Erythroblast (primary cell): ENCODE results near the gene CLRN3.

Source experiments
- GATA1 ChIP-seq: IDR thresholded peaks from 2 replicates; pipeline ENCODE4 v1.6.1; 2011; ENCODE audit warnings: low read depth, mild to moderate bottlenecking, control low read depth, low read length, moderate library complexity
- POLR2A ChIP-seq: IDR thresholded peaks from 2 replicates; pipeline ENCODE4 v1.6.1; 2011; ENCODE audit warnings: mild to moderate bottlenecking, low read length

DNA sequence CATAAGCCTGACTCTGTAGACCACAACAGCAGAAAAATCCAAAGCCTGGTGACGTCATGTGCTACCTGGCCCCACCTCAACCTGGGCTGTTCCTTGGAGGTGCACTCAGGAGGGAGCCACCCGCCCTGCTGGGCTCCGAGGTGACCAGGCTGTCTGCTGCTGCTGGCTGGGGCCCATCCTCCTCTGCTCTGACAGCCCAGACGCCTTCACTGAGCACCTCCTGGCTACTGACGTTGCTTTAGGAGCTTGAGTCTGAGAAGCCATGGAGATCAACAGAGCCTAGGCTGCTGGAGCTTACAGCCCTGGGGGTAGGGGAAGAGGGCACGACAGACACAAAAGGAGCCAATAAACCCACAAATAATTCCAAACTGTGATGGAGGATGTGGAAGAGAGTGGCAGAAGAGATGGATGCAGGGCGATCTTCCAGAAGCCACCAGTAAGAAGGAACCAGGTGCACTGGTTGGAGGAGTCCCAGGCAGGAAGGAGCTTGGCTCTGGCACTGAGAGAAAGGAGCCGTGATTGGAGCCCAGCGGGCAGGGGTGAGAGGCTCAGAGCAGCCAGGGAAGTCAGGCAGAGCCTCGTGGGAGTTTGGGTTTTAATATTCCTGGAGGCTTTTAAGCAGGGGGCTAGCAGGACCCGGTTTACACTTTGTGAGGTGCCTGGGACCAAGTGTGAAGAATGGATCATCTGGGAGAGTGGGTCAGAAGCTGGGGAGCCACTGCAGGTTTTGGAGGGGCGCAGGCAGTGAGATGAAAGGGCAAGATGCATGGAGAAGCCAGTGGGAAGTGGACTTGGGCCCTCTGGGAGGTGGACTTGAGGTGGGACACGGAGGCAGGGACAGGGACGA, 12.5 kb upstream of the CLRN3 start:
- TF ChIP-seq POLR2A (no peak), GATA1 (no peak)
